ENCODE data around the gene CDC42SE1. TPM values are rescaled to one million over a fixed set of nuclear protein-coding genes. Genes with fewer than 3 reads are reported as not detected.

CDC42SE1 gene
- total RNA-seq, 1 experiment from 2014 or later: 76.3 TPM

- H3K27me3 Mint-ChIP-seq (ENCODE audit: low read depth): no peaks in the 10 kb centered on the region
- peak overlapping the region; percentile 46; the same call in 1 of the 2 replicates for H3K27ac Mint-ChIP-seq
- TF ChIP-seq MYBL2 (CRISPR knock-in tag; IDR thresholded peaks at IDR 0.05): no peak
- no peak for TF ChIP-seq ATF6 (CRISPR knock-in tag; IDR thresholded peaks at IDR 0.05)
- no peak for TF ChIP-seq ZNF416 (CRISPR knock-in tag; IDR thresholded peaks at IDR 0.05)
- TF ChIP-seq ATF1 (CRISPR knock-in tag; IDR thresholded peaks at IDR 0.05): no peak
- no peak for TF ChIP-seq NFYB (CRISPR knock-in tag; conservative IDR thresholded peaks at IDR 0.05; ENCODE audit: low read depth)
- no peak for TF ChIP-seq GTF2I (CRISPR knock-in tag; conservative IDR thresholded peaks at IDR 0.05)
- no peak for TF ChIP-seq ATF2 (CRISPR knock-in tag; IDR thresholded peaks at IDR 0.05; ENCODE audit: borderline replicate concordance, low read depth)
- no peak for TF ChIP-seq USF1 (CRISPR knock-in tag; IDR thresholded peaks at IDR 0.05)
- TF ChIP-seq USF2 (CRISPR knock-in tag; IDR thresholded peaks at IDR 0.05): no peak
- no peak for TF ChIP-seq ZNF396 (CRISPR knock-in tag; IDR thresholded peaks at IDR 0.05; ENCODE audit: borderline replicate concordance)
- no peak for TF ChIP-seq FOXJ3 (CRISPR knock-in tag; IDR thresholded peaks at IDR 0.05; ENCODE audit: borderline replicate concordance)
- CTCF ChIA-PET: interaction anchor here (1.0 to 6.5 kb wide), 4 partner anchors 9 to 38 kb away, joined by 3 to 43 read pairs (median 22); partner anchors contain the start of genes C1orf56 and GABPB2
- H3K9me3 Mint-ChIP-seq: no peaks in the 10 kb centered on the region
- H3K4me1 Mint-ChIP-seq: peaks cover 35% of the 10 kb centered on the region
- POLR2A ChIA-PET: interaction anchor here (0.6 to 1.7 kb wide), 2 partner anchors 9 to 18 kb away, joined by 5 to 7 read pairs; no protein-coding TSS in a partner anchor
- H3K36me3 Mint-ChIP-seq: peaks cover 19% of the 10 kb centered on the region
- no peak overlapping the region for H3K4me3 Mint-ChIP-seq
- DNase-seq (ENCODE audit: low spot score): no peak
- no peak for ATAC-seq
These were observed 3.4 kb upstream of the CDC42SE1 start for GRCh38 chr1:151062741-151063371.

- no peak for DNase-seq (ENCODE audit: low spot score)
- Mint-ChIP-seq H3K9me3 (no peaks in the 10 kb centered on the region), H3K4me1 (peaks cover 47% of the 10 kb centered on the region), H3K36me3 (peaks cover 19% of the 10 kb centered on the region), H3K27me3 (ENCODE audit: low read depth) (no peaks in the 10 kb centered on the region), H3K4me3 (peak overlapping the region; percentile 79), H3K27ac (peak overlapping the region; percentile 15; the same call in 1 of the 2 replicates)
- ChIA-PET POLR2A (interaction anchor here (0.7 to 1.7 kb wide), 2 partner anchors 10 to 73 kb away, joined by 3 to 5 read pairs; no protein-coding TSS in a partner anchor), CTCF (interaction anchor here (0.7 to 6.5 kb wide), 5 partner anchors 10 to 220 kb away, joined by 3 to 43 read pairs (median 20); partner anchors contain the start of genes C1orf56 and GABPB2)
- ATAC-seq: no peak
- TF ChIP-seq HMGXB4 (CRISPR knock-in tag; IDR thresholded peaks at IDR 0.05): no peak
- TF ChIP-seq CTCF (IDR thresholded peaks at IDR 0.05): no peak
- no peak for TF ChIP-seq ATF3 (CRISPR knock-in tag; conservative IDR thresholded peaks at IDR 0.05)
- no peak for TF ChIP-seq AR (CRISPR knock-in tag; IDR thresholded peaks at IDR 0.05)
- TF ChIP-seq TP53 (CRISPR knock-in tag; IDR thresholded peaks at IDR 0.05): no peak
- no peak for TF ChIP-seq GTF2I (CRISPR knock-in tag; conservative IDR thresholded peaks at IDR 0.05)
- TF ChIP-seq ETV6 (CRISPR knock-in tag; IDR thresholded peaks at IDR 0.05): no peak
These were observed 2.3 kb upstream of the CDC42SE1 start for GRCh38 chr1:151061704-151062103.

Data from WTC11 (cell line).